Measurements from ENCODE around the gene KLB. TPM values are rescaled to one million over a fixed set of nuclear protein-coding genes. Genes with fewer than 3 reads are reported as not detected.
"Not testable (repeated sequence)": the region's sequence is repeated elsewhere in the genome, so short reads cannot be mapped to it uniquely, and the experiment has no call there.

Gene KLB
- total and polyA plus RNA-seq, 9 donors, result under 0.01 to 0.12 (median 0.08) TPM

DNA sequence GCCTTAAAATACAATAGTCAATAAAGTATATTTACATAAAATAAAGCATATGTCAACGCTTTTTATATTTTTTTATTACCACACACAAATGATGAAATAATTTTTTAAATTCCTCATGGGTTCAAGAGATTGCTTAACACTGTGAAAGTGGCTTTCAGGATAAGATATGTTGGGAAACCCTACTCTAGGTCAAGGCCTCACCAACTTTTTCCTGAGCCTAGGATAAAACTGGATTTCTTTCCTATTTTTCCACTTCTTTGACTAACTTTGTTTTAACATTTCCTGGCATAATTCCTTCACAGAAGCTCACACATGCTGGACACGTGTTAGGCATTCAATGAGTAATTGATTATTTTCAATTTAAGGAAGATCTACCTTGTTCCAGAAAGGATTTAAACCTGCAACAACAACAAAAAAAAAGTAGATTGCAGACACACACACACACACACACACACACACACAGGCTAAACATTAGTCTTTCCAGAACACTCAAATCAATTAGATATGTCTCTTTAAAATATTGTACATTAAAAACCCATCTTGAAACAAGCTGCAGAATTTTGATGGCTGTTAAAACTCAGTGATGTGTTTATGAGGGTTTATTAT, 9.1 kb downstream of the KLB start:
- H3K27me3 ChIP-seq (ENCODE audit: control insufficient read depth, insufficient read depth, low read length), result no peaks in the 10 kb centered on the region
- H3K9me3 ChIP-seq (replicated peaks; ENCODE audit: control insufficient read depth, low read depth, low read length), result no peaks in the 10 kb centered on the region
- H3K4me1 ChIP-seq (ENCODE audit: control insufficient read depth, insufficient read depth, low read length), result no peaks in the 10 kb centered on the region
- no peaks in the 10 kb centered on the region for H3K36me3 ChIP-seq (ENCODE audit: control insufficient read depth, insufficient read depth, low read length)
- no peak for DNase-seq
- no CpG with 5 or more reads among the region's 2 CpGs for WGBS (ENCODE audit: insufficient coverage)
- H3K27ac ChIP-seq (ENCODE audit: low read length), result no peak overlapping the region
- H3K4me3 ChIP-seq (ENCODE audit: low read length), result no peak overlapping the region

DNA sequence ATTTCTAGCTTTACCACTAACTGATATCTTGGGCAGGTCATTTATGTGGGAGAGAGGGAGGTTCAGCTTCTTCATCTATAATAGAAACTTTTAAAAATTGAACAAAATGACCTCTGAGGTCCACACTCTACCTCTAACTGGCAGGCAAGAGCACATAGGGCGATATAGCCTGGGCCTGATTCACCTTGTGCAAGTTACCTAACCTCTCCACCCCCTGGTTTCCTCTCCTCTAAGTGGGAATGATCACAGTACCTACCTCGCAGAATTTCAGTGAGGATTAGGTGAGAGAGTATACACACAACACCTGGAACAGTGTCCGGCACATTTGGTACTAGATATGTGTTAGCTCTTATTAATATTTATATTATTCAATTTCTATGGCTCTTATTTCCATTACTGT, 15.5 kb downstream of the KLB start:
- Histone ChIP-seq H3K4me1 (ENCODE audit: control insufficient read depth, insufficient read depth, low read length) (no peaks in the 10 kb centered on the region), H3K36me3 (ENCODE audit: control insufficient read depth, insufficient read depth, low read length) (no peaks in the 10 kb centered on the region), H3K27ac (ENCODE audit: low read length) (no peak overlapping the region), H3K9me3 (replicated peaks; ENCODE audit: control insufficient read depth, low read depth, low read length) (no peaks in the 10 kb centered on the region), H3K27me3 (ENCODE audit: control insufficient read depth, insufficient read depth, low read length) (no peaks in the 10 kb centered on the region), H3K4me3 (ENCODE audit: low read length) (no peak overlapping the region)
- no peak for DNase-seq
- no CpG with 5 or more reads among the region's 3 CpGs for WGBS (ENCODE audit: insufficient coverage)

DNA sequence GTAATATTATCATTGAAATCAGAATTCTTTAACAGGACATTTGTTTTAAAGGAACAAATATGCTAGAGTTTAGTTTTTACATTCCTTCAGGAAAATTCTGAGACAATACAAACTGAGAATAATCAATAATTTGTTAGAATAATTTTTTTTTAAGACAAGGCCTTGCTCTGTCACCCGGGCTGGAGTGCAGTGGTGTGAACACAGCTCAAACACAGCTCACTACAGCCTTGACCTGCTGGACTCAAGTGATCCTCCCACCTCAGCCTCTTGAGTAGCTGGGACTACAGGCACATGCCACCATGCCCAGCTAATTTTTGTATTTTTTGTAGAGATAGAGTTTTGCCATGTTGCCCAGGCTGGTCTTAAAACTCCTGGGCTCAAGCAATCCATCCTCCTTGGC, 18.6 kb downstream of the KLB start:
- H3K4me1 ChIP-seq (ENCODE audit: control insufficient read depth, insufficient read depth, low read length); DNase-seq; H3K4me3 ChIP-seq (ENCODE audit: low read length); H3K36me3 ChIP-seq (ENCODE audit: control insufficient read depth, insufficient read depth, low read length); H3K27me3 ChIP-seq (ENCODE audit: control insufficient read depth, insufficient read depth, low read length); H3K9me3 ChIP-seq (replicated peaks; ENCODE audit: control insufficient read depth, low read depth, low read length); H3K27ac ChIP-seq (ENCODE audit: low read length): not testable (repeated sequence)
- WGBS (ENCODE audit: insufficient coverage), result no CpG with 5 or more reads among the region's 1 CpG

- no CpG with 5 or more reads among the region's 1 CpG for WGBS (ENCODE audit: insufficient coverage)
- Histone ChIP-seq H3K27me3 (ENCODE audit: control insufficient read depth, insufficient read depth, low read length) (no peaks in the 10 kb centered on the region), H3K4me3 (ENCODE audit: low read length) (no peak overlapping the region), H3K36me3 (ENCODE audit: control insufficient read depth, insufficient read depth, low read length) (no peaks in the 10 kb centered on the region), H3K27ac (ENCODE audit: low read length) (no peak overlapping the region), H3K4me1 (ENCODE audit: control insufficient read depth, insufficient read depth, low read length) (no peaks in the 10 kb centered on the region), H3K9me3 (replicated peaks; ENCODE audit: control insufficient read depth, low read depth, low read length) (no peaks in the 10 kb centered on the region)
- DNase-seq, result no peak
These were observed 20.0 kb downstream of the KLB start for GRCh38 chr4:39426728-39427127.

DNA sequence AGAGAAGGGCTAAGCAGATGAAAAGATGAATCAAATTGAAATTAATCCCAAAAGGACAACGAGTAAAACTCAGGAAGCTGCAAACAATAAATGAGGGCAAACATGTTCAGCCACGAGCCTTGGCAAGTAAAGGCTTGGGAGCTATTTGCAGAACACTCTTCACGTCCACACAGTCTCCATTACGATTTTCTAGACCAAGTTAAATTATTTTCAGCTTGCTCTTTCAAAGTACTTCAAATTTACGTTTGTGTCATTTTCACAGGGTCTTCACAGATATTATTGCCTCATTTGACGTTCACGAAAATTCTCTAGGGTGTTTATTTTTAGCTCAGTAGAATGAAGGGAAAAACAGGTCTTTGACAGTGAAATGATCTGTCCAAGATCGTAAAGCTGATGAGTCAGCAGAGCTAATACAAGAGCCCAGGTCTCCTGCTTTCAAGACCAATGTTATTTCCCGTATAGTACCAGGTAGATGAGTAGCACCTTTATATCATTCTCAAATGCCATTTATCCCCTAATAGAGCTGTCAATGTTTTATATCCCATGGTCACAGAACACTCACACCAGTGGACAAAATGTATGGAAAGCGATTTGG, 20.9 kb downstream of the KLB start:
- Histone ChIP-seq H3K9me3 (replicated peaks; ENCODE audit: control insufficient read depth, low read depth, low read length) (no peaks in the 10 kb centered on the region), H3K27ac (ENCODE audit: low read length) (no peak overlapping the region), H3K36me3 (ENCODE audit: control insufficient read depth, insufficient read depth, low read length) (no peaks in the 10 kb centered on the region), H3K27me3 (ENCODE audit: control insufficient read depth, insufficient read depth, low read length) (no peaks in the 10 kb centered on the region), H3K4me1 (ENCODE audit: control insufficient read depth, insufficient read depth, low read length) (no peaks in the 10 kb centered on the region), H3K4me3 (ENCODE audit: low read length) (no peak overlapping the region)
- WGBS (ENCODE audit: insufficient coverage), result 20% methylated on average over 2 of the region's 10 CpGs
- DNase-seq, result no peak

- WGBS (ENCODE audit: insufficient coverage), result 86% methylated on average over 1 of the region's 4 CpGs
These were observed 23.0 kb downstream of the KLB start for GRCh38 chr4:39429476-39430334.

GRCh38 chr4:39433878-39434492, 27.3 kb downstream of the KLB start:
- H3K36me3 ChIP-seq (ENCODE audit: control insufficient read depth, insufficient read depth, low read length), result no peaks in the 10 kb centered on the region
- no peak overlapping the region for H3K4me3 ChIP-seq (ENCODE audit: low read length)
- WGBS (ENCODE audit: insufficient coverage), result 90% methylated on average over 4 of the region's 11 CpGs
- H3K4me1 ChIP-seq (ENCODE audit: control insufficient read depth, insufficient read depth, low read length), result no peaks in the 10 kb centered on the region
- H3K27me3 ChIP-seq (ENCODE audit: control insufficient read depth, insufficient read depth, low read length), result peaks cover 2% of the 10 kb centered on the region
- no peak for DNase-seq
- no peak overlapping the region for H3K27ac ChIP-seq (ENCODE audit: low read length)
- no peaks in the 10 kb centered on the region for H3K9me3 ChIP-seq (replicated peaks; ENCODE audit: control insufficient read depth, low read depth, low read length)

More at GRCh38 chr4:39429476-39430334, 23.0 kb downstream of the KLB start:
- no peaks in the 10 kb centered on the region for H3K4me1 ChIP-seq (ENCODE audit: control insufficient read depth, insufficient read depth, low read length)
- H3K4me3 ChIP-seq (ENCODE audit: low read length), result no peak overlapping the region
- no peaks in the 10 kb centered on the region for H3K36me3 ChIP-seq (ENCODE audit: control insufficient read depth, insufficient read depth, low read length)
- no peaks in the 10 kb centered on the region for H3K9me3 ChIP-seq (replicated peaks; ENCODE audit: control insufficient read depth, low read depth, low read length)
- no peaks in the 10 kb centered on the region for H3K27me3 ChIP-seq (ENCODE audit: control insufficient read depth, insufficient read depth, low read length)
- no peak for DNase-seq
- H3K27ac ChIP-seq (ENCODE audit: low read length), result no peak overlapping the region

DNA sequence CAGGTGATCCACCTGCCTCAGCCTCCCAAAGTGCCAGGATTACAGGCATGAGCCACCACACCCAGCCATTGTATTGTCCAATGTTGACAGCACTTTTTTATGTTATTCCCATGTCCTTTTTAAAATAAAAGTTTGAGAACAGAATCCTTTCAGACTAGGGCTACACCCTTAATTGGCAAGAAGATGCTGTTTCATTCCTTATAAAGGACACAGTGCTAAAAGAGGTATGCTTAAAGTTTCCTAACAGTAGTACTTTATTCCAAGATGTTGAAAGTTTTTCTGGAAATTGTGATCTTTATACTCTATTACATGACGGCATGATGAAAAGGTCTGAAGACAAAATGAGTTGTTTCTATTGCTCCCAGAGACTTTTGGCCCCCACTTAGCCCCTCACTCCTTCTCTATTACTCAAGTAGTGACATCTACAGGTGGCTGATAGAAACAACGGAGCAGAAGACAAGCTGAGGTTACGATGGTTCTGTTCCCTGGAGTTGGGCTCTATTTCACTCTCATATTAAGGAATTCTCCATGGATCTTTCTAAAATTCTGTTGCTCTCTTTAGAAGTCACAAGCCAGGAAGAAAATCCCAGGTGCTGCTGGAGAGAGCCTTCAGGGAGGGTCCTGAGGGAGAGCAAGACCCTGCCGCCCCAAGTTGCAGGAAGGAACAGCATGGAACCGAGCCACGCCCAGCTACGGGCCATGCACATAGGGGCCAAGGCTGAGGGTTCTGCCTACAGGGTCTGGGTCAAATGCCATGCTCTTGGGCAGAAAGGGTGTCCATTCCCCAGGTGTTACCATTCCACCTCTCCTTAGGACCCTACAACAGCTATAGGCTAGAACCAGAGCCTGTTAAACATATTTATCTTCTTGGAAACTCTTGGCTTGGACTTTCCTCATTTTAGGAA, 29.2 kb downstream of the KLB start:
- 76% methylated on average over 4 of the region's 7 CpGs for WGBS (ENCODE audit: insufficient coverage)

DNA sequence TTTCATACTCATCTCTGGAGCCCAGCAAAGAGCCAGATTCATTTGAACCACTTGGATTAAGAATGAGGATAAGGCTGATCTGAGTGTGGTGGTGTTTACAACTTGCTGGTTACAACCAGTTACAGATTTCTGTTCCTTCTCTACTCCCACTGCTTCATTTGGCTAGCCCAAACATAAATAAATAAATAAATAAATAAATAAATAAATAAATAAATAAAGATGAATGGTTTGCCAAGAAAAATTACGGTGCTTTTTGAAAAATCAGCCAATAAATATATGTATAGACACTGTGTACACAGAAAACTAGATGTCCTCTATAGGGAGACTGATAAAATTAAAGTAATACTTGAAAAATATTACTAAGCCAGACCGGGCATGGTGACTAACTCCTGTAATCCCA, 34.9 kb downstream of the KLB start:
- H3K4me1 ChIP-seq (ENCODE audit: control insufficient read depth, insufficient read depth, low read length), result peaks cover under 1% of the 10 kb centered on the region
- no peak overlapping the region for H3K4me3 ChIP-seq (ENCODE audit: low read length)
- WGBS (ENCODE audit: insufficient coverage), result no CpG with 5 or more reads among the region's 2 CpGs
- H3K27ac ChIP-seq (ENCODE audit: low read length), result no peak overlapping the region
- H3K27me3 ChIP-seq (ENCODE audit: control insufficient read depth, insufficient read depth, low read length), result no peaks in the 10 kb centered on the region
- DNase-seq, result no peak
- H3K36me3 ChIP-seq (ENCODE audit: control insufficient read depth, insufficient read depth, low read length), result no peaks in the 10 kb centered on the region
- no peaks in the 10 kb centered on the region for H3K9me3 ChIP-seq (replicated peaks; ENCODE audit: control insufficient read depth, low read depth, low read length)

More for the DNA sequence above, 29.2 kb downstream of the KLB start:
- Histone ChIP-seq H3K36me3 (ENCODE audit: control insufficient read depth, insufficient read depth, low read length) (no peaks in the 10 kb centered on the region), H3K27me3 (ENCODE audit: control insufficient read depth, insufficient read depth, low read length) (peaks cover 2% of the 10 kb centered on the region), H3K27ac (ENCODE audit: low read length) (no peak overlapping the region), H3K9me3 (replicated peaks; ENCODE audit: control insufficient read depth, low read depth, low read length) (no peaks in the 10 kb centered on the region), H3K4me1 (ENCODE audit: control insufficient read depth, insufficient read depth, low read length) (no peaks in the 10 kb centered on the region), H3K4me3 (ENCODE audit: low read length) (no peak overlapping the region)
- DNase-seq, result no peak
